Cardiac muscle cell (in vitro differentiated cells and primary cell): ENCODE results near the gene FXR1. TPM values are rescaled to one million over a fixed set of nuclear protein-coding genes. Genes with fewer than 3 reads are reported as not detected.
"Not testable (repeated sequence)": the region's sequence is repeated elsewhere in the genome, so short reads cannot be mapped to it uniquely, and the experiment has no call there.

Experiments
- DNase-seq, 2 donors: peaks; one replicate each; pipeline versions ENCODE4 v3.0.0 to v3.0.0-alpha.2; 2010 to 2017; ENCODE audit warnings: low read depth in 1 of 2, low spot score in 1 of 2
- H3K27ac ChIP-seq: fragments of 200-600 bp; sonication (generic); 2 replicates; pipeline ENCODE4 v1.5.1; 2016
- H3K27me3 ChIP-seq: fragments of 200-600 bp; sonication (generic); 2 replicates; pipeline ENCODE4 v1.6.0; 2016; ENCODE audit warnings: control low read depth
- H3K36me3 ChIP-seq: fragments of 200-600 bp; sonication (generic); 2 replicates; pipeline ENCODE4 v1.5.1; 2016; ENCODE audit warnings: control low read depth
- H3K4me1 ChIP-seq: fragments of 200-600 bp; sonication (generic); 2 replicates; pipeline ENCODE4 v1.8.1; 2017; ENCODE audit warnings: low read depth, mild to moderate bottlenecking, mixed run types
- H3K4me3 ChIP-seq: fragments of 200-600 bp; sonication (generic); 2 replicates; pipeline ENCODE4 v1.5.1; 2016; ENCODE audit warnings: mild to moderate bottlenecking
- H3K9me3 ChIP-seq: fragments of 200-600 bp; sonication (generic); 2 replicates; pipeline ENCODE4 v1.5.1; 2017; ENCODE audit warnings: low read depth, mild to moderate bottlenecking, control low read depth
- polyA plus RNA-seq: library from polyadenylated mRNA; unstranded; fragments of >200 nt; fragmentation: Nextera tagmentation; extraction: Ambion mirVana; gene quantifications from 2 replicates; pipeline ENCODE4 v1.2.1, GENCODE V29; 2016
- total RNA-seq: library from RNA; depleted of rRNA; stranded (reverse); fragments of >200 nt; gene quantifications from 2 replicates; pipeline ENCODE4 v1.2.3, GENCODE V29; 2016
- TF ChIP-seq, protein P1 (sequence below): IDR thresholded peaks from 2 replicates; pipeline ENCODE4 v1.5.1; 2012; ENCODE audit warnings: low read depth, mild to moderate bottlenecking, low read length

FXR1 gene
- total and polyA plus RNA-seq, 2 experiments from 2014 or later, result 63.3 to 331 TPM

DNA sequence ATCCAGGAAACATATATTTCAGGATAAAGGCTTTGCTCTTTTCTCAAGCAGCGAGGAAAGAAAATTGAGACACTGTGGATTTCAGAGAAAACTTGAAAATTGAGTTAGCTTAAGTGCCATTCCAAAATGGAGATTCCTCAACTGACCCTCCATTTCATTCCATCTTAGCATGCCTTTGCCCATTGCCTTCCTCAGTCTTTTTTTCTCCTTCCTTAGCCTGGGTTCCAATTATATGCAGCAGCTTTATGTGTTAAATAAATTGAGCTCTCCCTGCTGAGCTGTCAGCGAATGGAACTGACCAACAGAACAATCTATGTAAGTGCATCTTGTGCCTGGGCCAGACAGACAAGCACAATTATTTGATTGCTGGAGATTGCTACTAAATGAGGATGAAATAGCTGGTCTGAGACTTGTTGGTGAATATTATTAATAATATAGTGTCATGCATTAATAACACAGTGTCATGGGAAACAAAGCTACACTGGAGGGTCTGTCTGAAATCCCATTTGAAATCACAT is 84.0 kb downstream of the FXR1 start:
- DNase-seq, result no peak
- Histone ChIP-seq H3K27ac (no peak overlapping the region), H3K4me1 (no peaks in the 10 kb centered on the region), H3K4me3 (no peak overlapping the region), H3K36me3 (no peaks in the 10 kb centered on the region), H3K9me3 (no peaks in the 10 kb centered on the region), H3K27me3 (no peaks in the 10 kb centered on the region)
- TF ChIP-seq, protein P1, sequence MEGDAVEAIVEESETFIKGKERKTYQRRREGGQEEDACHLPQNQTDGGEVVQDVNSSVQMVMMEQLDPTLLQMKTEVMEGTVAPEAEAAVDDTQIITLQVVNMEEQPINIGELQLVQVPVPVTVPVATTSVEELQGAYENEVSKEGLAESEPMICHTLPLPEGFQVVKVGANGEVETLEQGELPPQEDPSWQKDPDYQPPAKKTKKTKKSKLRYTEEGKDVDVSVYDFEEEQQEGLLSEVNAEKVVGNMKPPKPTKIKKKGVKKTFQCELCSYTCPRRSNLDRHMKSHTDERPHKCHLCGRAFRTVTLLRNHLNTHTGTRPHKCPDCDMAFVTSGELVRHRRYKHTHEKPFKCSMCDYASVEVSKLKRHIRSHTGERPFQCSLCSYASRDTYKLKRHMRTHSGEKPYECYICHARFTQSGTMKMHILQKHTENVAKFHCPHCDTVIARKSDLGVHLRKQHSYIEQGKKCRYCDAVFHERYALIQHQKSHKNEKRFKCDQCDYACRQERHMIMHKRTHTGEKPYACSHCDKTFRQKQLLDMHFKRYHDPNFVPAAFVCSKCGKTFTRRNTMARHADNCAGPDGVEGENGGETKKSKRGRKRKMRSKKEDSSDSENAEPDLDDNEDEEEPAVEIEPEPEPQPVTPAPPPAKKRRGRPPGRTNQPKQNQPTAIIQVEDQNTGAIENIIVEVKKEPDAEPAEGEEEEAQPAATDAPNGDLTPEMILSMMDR, result no peak

DNA sequence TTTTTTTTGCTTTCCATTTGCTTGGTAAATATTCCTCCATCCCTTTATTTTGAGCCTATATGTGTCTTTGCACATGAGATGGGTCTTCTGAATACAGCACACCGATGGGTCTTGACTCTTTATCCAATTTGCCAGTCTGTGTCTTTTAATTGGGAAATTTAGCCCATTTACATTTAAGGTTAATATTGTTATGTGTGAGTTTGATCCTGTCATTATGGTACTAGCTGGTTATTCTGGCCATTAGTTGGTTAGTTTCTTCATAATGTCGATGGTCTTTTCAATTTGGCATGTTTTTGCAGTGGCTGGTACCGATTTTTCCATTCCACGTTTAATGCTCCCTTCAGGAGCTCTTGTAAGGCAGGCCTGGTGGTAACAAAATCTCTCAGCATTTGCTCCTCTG is 89.9 kb downstream of the FXR1 start:
- H3K27ac ChIP-seq, H3K36me3 ChIP-seq, H3K4me1 ChIP-seq, H3K9me3 ChIP-seq, H3K4me3 ChIP-seq, H3K27me3 ChIP-seq, DNase-seq: not testable (repeated sequence)

DNA sequence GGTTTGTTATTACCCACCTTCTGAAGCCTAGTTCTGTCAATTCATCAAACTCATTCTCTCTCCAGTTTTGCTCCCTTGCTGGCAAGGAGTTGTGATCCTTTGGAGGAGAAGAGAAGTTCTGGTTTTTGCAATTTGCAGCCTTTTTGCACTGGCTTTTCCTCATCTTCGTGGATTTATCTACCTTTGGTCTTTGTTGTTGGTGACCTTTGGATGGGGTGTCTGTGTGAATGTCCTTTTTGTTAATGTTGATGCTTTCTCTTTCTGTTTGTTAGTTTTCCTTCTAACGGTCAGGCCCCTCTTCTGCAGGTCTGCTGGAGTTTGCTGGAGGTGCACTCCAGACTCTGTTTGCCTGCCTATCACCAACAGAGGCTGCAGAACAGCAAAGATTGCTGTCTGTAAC is 91.0 kb downstream of the FXR1 start:
- not testable (repeated sequence) for H3K27ac ChIP-seq, H3K9me3 ChIP-seq, H3K27me3 ChIP-seq, H3K36me3 ChIP-seq, DNase-seq, H3K4me1 ChIP-seq, H3K4me3 ChIP-seq

DNA sequence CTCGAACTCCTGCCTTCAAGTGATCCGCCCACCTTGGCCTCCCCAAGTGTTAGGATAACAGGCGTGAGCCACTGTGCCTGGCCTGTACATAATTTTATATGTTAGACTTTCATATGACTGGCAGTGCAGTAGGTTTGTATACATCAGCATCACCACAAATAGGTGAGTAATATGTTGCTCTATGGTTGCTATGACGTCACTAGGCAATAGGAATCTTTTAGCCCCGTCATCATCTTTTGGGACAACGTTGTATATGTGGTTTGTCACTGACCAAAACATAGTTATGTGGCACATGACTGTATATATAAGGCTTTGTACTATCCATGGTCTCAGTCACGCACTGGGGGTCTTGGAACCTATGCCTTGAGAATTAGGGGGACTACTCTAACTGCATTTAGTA is 94.1 kb downstream of the FXR1 start:
- H3K36me3 ChIP-seq, result no peaks in the 10 kb centered on the region
- H3K4me3 ChIP-seq, result no peak overlapping the region
- no peak for DNase-seq
- H3K27ac ChIP-seq, result no peak overlapping the region
- no peaks in the 10 kb centered on the region for H3K9me3 ChIP-seq
- H3K27me3 ChIP-seq, result no peaks in the 10 kb centered on the region
- no peaks in the 10 kb centered on the region for H3K4me1 ChIP-seq
- TF ChIP-seq, protein P1, result no peak

DNA sequence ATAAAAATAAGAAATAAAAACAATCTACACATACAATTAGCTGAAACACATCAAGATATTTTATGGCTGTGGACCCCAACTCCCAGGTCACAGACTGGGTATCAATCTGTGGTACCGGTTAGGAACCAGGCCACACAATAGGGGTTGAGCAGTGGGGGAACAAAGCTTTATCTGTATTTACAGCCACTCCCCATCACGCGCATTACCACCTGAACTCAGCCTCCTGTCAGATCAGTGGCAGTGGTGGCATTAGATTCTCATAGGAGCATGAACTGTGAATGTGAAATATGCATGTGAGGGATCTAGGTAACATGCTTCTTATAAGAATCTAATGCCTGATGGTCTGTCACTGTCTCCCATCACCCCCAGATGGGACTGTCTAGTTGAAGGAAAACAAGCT is 94.8 kb downstream of the FXR1 start:
- no peaks in the 10 kb centered on the region for H3K4me1 ChIP-seq
- H3K36me3 ChIP-seq, result no peaks in the 10 kb centered on the region
- no peak overlapping the region for H3K4me3 ChIP-seq
- no peak overlapping the region for H3K27ac ChIP-seq
- no peak for DNase-seq
- no peaks in the 10 kb centered on the region for H3K9me3 ChIP-seq
- TF ChIP-seq, protein P1, result no peak
- no peaks in the 10 kb centered on the region for H3K27me3 ChIP-seq

DNA sequence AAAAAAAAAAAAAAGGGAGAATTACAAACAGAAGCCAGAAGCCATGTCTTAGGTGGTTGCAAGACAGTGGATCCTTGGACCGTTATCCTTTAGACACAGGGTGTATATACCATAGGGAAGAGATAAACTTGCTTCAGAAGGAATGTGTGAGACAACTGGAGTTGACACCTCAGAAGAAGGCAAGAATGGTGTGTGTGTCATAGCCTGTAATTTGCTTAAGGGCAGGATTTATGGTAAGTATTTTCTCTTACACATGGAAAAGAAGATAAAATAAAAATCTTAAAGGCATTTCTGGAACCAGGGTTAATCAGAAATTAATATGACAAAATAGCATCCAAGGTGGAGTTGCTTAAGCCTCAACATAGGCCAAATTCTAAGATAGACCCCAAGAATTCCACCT is 96.3 kb downstream of the FXR1 start:
- no peaks in the 10 kb centered on the region for H3K36me3 ChIP-seq
- no peaks in the 10 kb centered on the region for H3K9me3 ChIP-seq
- no peaks in the 10 kb centered on the region for H3K27me3 ChIP-seq
- DNase-seq, result no peak
- H3K27ac ChIP-seq, result no peak overlapping the region
- H3K4me3 ChIP-seq, result no peak overlapping the region
- no peaks in the 10 kb centered on the region for H3K4me1 ChIP-seq
- TF ChIP-seq, protein P1, result no peak

DNA sequence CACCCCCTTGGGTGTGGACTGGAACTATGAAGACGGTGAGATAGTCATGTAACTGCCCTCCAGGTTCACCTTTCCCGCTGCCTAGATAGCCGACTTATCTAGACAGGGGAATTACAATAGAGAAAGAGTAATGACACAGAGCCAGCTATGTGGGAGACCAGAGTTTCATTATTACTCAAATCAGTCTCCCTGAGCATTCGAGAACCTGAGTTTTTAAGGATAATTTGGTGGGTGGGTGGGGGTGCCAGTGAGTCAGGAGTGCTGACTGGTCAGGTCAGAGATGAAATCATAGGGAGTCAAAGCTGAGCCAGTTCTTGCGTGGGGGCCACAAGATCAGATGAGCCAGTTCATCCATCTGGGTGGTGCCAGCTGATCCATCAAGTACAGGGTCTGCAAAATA is 96.8 kb downstream of the FXR1 start:
- H3K9me3 ChIP-seq, result no peaks in the 10 kb centered on the region
- TF ChIP-seq, protein P1, result no peak
- no peaks in the 10 kb centered on the region for H3K27me3 ChIP-seq
- H3K4me3 ChIP-seq, result no peak overlapping the region
- H3K27ac ChIP-seq, result no peak overlapping the region
- no peak for DNase-seq
- no peaks in the 10 kb centered on the region for H3K4me1 ChIP-seq
- H3K36me3 ChIP-seq, result no peaks in the 10 kb centered on the region
